HG03095 (cell line): ENCODE measurements around the gene FAM236D.
"Not testable (repeated sequence)": the region's sequence is repeated elsewhere in the genome, so short reads cannot be mapped to it uniquely, and the experiment has no call there.

Source experiments
- ATAC-seq: cut with Tn5 transposase; IDR thresholded peaks from one replicate; pipeline ENCODE4 v1.9.1; 2021; ENCODE audit warnings: moderate library complexity; ENCODE audit not compliant: unreplicated experiment

FAM236D gene

DNA sequence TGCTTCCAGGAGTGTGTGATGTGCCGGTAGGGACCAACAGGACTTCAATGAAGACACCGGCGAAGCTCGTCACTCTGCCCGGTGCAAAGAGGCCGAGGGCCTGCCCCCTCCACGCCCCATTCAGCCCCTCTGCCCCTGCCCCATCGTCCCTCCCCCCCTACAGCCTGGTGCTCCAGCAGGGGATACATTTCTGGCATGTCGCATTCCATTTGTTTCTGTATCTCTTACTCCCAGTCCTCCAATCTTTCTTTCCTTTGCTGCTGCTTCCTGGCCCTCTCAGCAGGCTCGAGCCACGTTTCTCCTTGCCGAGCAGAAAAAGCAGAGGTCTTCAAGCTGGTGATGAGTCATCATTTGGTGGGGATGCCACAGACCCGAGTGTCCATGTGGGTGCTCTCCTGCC, at the start of gene FAM236D:
FAM236D (minus strand) TSS at position 101 of the 400 bp plus-strand sequence; CDS start at position 1, 100 bp downstream.
- ATAC-seq: not testable (repeated sequence)

DNA sequence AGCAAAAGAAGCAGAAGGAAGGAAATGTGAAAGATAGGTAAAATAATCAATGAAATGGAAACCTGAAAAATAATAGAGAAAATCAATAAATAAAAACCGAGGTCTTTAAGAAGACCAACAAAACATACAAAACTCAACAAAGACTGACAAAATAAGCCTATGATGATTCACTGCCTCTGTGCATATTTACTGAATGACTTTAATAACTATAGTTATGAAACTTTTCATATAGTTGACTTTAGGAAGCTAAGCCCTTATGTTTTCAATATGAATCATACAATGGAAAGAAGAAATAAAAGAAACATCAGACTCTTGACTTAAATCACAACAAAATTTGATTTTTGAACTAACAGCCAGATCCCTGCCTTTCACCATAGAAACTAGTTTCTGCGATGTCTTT, 29.5 kb upstream of the FAM236D start:
- ATAC-seq: not testable (repeated sequence)

DNA sequence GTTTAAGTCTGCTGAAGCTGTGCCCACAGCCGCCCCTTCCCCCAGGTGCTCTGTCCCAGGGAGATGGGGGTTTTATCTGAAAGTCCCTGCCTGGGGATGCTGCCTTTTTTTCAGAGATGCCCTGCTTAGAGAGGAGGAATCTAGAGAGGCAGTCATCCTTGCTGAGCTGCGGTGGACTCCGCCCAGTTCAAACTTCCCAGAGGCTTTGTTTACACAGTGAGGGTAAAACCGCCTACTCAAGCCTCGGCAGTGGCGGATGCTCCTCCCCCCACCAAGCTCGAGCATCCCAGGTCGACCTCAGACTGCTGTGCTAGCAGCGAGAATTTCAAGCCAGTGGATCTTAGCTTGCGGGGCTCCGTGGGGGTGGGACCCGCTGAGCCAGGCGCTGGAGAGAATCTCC, 22.7 kb upstream of the FAM236D start:
- not testable (repeated sequence) for ATAC-seq

DNA sequence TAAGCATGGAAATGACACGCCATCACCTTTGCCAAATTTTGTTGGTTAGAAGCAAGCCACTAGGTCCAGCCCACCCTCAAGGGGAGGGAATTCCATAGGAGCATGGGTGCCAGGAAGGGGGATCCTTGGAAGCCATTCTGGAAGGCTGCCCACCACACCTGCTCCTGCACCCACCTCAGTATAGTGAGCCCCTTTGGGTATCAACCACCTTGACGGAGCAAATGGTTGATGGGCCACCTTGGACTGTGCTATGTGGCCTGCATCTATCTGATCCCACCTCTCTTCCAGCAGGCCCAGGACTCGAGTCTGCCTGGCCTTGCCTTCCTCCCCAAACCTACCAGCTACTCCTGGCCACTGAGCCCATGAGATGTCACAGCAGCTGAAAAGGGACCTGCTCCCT, 17.6 kb downstream of the FAM236D start:
- not testable (repeated sequence) for ATAC-seq

DNA sequence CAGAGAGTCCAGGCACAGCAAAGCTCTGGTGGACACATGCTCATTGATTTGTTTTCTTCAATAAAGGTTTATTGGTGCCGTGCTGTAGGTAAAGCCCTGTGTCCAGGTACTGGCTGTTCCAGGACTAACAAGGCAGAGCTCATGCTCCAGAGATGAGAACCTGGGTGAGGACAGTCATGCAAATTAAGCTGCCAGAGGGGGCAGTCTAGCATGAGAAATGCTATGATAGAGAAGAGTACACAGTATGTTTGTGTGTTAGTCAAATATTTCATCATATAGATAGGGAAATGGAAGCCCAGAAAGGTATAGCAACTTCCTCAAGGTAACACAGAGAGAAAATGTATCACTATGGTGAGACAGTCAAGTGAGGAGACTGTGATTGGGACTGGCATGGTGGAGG, 19.9 kb downstream of the FAM236D start:
- not testable (repeated sequence) for ATAC-seq

DNA sequence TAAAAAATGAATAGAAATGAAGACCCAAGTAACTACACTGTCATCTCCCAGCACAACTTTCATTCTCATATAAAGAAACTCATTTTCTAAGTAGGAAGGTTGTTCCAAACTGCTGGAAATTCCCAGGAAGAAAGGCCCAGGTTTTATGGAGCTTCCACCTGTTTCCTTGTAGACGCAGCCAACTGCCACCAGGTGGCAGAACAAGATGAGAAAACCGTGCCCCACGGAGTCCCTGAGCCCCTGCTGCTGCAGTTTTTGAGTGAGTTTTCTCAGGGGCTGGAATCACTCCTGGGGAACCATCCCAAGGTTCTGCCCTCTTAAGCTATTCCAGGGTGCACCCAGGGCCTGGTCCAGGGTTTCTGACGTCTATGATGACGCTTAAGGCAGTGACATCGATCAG, 24.0 kb downstream of the FAM236D start:
- not testable (repeated sequence) for ATAC-seq

DNA sequence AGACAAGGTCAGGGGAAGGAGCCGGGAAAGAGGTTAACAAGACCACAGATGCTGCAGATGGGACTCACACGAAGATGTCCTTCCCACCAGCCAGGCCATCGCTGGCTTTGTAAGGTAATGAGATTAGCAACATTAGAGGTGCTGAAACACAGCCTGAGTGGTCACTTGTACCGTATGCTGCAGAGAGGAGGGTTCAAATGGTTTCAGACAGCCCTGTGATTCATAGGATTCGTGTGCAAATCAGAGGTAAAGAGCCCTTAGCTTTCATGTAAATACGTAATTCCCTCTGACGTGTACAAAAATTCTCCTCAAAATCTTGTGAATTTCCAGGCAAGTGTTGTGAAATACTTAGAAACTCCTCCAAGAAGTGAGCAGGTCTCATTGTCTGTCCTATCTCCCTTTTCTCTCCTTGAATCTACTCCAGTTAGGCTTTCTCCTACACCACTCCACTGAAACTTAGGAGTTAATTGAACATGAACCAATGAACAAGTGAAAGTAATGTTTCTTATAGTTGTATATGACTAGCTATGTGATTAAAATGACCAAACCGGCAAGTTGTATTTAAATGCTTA, 24.6 kb downstream of the FAM236D start:
- not testable (repeated sequence) for ATAC-seq

DNA sequence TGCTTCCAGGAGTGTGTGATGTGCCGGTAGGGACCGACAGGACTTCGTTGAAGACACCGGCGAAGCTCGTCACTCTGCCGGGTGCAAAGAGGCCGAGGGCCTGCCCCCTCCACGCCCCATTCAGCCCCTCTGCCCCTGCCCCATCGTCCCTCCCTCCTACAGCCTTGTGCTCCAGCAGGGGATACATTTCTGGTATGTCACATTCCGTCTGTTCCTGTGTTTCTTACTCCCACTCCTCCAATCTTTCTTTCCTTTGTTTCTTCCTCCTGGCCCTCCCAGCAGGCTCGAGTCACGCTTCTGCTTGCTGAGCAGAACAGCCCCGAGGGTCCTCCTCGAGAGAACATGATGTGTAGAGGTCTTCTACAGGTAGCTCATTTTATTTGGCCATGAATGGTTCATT, 25.4 kb downstream of the FAM236D start, which contains the start of gene FAM236B:
FAM236B (minus strand) TSS at position 101 of the 400 bp plus-strand sequence; CDS start at position 1, 100 bp downstream.
- ATAC-seq: not testable (repeated sequence)

DNA sequence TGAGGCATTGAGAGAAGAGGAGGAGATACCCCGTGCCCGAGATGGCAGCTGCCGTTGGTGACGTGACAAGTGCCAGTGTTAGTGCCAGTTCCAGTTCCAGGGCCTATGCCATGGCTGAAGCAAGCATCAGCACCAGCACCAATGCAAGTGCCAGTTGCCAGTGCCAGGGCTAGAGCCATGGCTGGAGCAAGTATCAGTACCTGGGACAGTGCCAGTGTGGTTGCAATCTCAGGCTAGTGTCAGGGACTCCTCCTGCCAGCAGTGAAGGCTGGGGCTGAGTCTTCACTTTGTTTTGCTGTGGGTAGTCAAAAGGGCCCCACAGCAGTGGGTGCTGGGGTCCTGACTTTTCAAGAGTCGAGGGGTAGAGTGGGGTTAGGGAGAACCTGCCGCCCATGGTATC, 29.9 kb downstream of the FAM236D start:
- not testable (repeated sequence) for ATAC-seq

DNA sequence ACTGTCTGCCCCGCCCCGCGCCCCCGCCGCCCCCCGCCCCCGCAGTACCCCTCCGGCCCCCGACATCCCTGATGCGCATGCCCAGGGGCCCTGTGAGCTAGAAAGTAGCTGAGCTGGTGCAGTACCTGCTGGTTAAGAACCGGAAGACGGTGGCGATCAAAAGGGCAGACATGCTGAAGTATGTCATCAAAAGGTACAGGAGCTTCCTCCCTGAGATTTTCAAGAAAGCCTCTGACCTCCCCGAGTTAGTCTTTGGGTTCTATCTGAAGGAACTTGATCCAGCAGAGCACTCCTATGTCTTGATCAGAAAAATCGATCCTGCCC, 30.6 kb downstream of the FAM236D start:
- ATAC-seq: not testable (repeated sequence)

DNA sequence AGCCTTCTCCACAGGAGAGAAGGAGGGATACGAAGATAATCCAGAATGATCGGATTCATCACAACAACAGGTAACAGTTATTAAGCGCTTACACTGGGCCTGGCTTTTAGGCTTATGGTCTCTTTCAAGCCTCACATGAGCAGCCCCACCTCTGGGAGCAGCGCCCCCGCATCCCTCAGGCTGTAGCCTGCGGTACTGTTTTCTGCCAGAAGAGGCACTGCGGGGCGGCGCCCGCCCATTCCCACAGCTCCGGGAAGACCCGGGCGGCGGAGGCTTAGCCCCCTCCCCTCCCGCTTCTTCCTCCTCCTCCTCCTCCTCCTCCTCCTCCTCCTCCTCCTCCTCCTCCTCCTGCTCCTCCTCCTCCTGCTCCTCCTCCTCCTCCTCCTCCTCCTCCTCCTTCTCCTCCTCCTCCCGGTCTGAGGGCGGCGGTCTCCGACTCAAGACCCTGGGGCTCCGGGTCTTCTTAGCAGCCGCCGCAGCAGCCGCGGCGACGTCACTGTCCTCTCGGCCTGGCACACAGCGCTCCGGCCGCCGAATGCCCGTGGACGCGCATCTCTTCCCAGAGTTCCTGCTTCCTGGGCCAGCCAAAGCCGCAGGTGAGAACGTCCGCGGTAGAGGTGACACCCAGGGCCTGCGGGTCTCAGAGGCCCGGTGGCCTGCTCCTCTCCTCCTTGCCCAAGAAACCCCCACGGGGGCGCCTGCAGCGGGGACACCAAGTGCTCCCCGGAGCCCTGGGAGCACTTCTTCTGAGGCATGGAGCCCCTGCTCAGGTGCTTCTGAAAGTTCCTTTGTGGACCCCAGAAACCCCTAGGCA, 31.1 kb downstream of the FAM236D start, which contains the start of gene DMRTC1B:
DMRTC1B (plus strand) TSS at position 238 of the 814 bp plus-strand sequence. CDS start 68,246 bp downstream, outside the sequence.
- ATAC-seq: peak; percentile 82

DNA sequence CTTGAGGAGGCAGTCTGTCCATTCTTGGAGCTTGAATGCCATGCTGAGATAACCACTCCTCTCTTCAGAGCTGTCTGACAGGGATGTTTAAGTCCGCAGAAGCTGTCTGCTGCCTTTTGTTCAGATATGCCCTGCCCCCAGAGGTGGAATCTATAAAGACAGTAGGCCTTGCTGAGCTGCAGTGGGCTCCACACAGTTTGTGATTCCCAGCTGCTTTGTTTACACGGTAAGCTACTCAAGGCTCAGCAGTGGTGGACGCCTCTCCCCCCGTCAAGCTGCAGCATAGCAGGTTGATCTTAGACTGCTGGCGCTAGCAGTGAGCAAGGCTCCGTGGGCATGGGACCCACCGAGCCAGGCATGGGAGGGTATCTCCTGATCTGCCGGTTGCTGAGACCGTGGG, 47.6 kb downstream of the FAM236D start:
- ATAC-seq: not testable (repeated sequence)
